ENCODE measurements around the gene SCFD2. TPM values are rescaled to one million over a fixed set of nuclear protein-coding genes. Genes with fewer than 3 reads are reported as not detected.

SCFD2 gene
- total RNA-seq, 1 experiment from 2014 or later, result 8.1 TPM

DNA sequence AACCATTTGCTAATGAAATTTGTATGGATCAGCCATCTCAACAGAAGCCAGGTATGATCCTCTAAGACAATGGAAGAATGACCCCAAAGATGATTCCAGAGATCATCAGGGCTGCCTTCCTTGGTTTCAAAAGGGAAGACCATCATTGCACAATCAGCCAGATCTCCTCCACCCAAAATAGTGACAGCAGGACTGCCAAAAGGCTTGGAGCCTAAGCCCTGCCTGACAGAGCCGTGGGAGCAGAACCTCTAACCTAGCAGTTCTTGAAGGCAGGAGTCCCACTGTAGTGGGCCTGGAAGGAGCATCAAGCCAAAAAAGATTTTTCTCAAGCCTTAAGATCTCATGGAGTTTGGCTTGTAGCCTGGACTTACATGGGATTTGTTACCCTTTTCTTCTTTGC lies 277.7 kb downstream of the SCFD2 start:
- no peak overlapping the region for H2AFZ ChIP-seq
- DNase-seq, result no peak
- TF ChIP-seq EZH2 (IDR thresholded peaks at IDR 0.05; ENCODE audit: low read depth), result no peak
- TF ChIP-seq, protein P1, sequence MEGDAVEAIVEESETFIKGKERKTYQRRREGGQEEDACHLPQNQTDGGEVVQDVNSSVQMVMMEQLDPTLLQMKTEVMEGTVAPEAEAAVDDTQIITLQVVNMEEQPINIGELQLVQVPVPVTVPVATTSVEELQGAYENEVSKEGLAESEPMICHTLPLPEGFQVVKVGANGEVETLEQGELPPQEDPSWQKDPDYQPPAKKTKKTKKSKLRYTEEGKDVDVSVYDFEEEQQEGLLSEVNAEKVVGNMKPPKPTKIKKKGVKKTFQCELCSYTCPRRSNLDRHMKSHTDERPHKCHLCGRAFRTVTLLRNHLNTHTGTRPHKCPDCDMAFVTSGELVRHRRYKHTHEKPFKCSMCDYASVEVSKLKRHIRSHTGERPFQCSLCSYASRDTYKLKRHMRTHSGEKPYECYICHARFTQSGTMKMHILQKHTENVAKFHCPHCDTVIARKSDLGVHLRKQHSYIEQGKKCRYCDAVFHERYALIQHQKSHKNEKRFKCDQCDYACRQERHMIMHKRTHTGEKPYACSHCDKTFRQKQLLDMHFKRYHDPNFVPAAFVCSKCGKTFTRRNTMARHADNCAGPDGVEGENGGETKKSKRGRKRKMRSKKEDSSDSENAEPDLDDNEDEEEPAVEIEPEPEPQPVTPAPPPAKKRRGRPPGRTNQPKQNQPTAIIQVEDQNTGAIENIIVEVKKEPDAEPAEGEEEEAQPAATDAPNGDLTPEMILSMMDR (conservative IDR thresholded peaks at IDR 0.05), result no peak
- intact Hi-C loops (cut with micrococcal nuclease; ENCODE audit: unreplicated experiment), result no loop called here
- H3K27ac ChIP-seq, result no peak overlapping the region
- no peaks in the 10 kb centered on the region for H3K9me3 ChIP-seq (ENCODE audit: insufficient read depth, low read depth)
- H3K4me2 ChIP-seq, result no peak overlapping the region
- ChIA-PET POLR2A (ENCODE audit: unreplicated experiment) (no interaction called here), CTCF (no interaction called here)
- no TSS peak for BruUV-seq (replicated peaks)
- no peaks in the 10 kb centered on the region for H3K4me1 ChIP-seq (replicated peaks; ENCODE audit: insufficient read depth)
- no peaks in the 10 kb centered on the region for H4K20me1 ChIP-seq (ENCODE audit: insufficient read depth)
- no peaks in the 10 kb centered on the region for H3F3A ChIP-seq (ENCODE audit: insufficient read depth, low read depth)
- H3K36me3 ChIP-seq (ENCODE audit: low read depth), result no peaks in the 10 kb centered on the region
- no peak overlapping the region for H3K4me3 ChIP-seq
- no peaks in the 10 kb centered on the region for H3K79me2 ChIP-seq (ENCODE audit: low read depth)
- H3K27me3 ChIP-seq (ENCODE audit: insufficient read depth, low read depth), result no peaks in the 10 kb centered on the region
- H3K9me2 ChIP-seq (ENCODE audit: insufficient read depth), result no peaks in the 10 kb centered on the region

DNA sequence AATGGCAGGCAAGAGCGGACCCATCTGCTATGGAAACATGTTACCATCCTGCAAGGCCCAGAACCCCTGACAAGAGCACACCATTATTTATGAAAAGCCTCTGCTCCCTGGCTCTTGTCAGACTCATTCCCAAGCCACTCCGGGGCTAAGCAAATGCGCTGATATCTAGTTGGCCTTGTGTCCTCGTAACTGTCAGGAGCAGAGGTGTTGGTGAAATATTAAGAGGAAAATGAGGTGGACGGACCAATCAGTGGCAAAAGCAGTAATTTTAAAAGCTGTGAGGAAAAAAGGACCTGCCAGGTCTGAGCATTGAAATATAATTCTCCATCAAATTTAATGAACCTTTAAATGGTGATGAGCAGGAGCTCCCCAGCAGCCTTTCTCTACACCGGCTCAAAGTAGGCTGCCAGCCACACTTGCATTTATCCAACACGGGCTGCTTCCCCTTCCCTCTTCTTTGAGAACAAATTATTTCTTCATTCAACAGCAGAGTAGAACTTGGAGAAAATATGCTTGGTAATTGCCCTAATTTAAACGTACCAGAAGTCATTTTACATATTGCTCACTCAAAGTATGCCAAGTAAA lies 289.4 kb downstream of the SCFD2 start:
- H4K20me1 ChIP-seq (ENCODE audit: insufficient read depth), result no peaks in the 10 kb centered on the region
- no peak for TF ChIP-seq EZH2 (IDR thresholded peaks at IDR 0.05; ENCODE audit: low read depth)
- TF ChIP-seq, protein P1 (conservative IDR thresholded peaks at IDR 0.05), result no peak
- H3K79me2 ChIP-seq (ENCODE audit: low read depth), result no peaks in the 10 kb centered on the region
- no peak overlapping the region for H3K27ac ChIP-seq
- H3K4me1 ChIP-seq (replicated peaks; ENCODE audit: insufficient read depth), result no peaks in the 10 kb centered on the region
- no peak overlapping the region for H2AFZ ChIP-seq
- no peaks in the 10 kb centered on the region for H3F3A ChIP-seq (ENCODE audit: insufficient read depth, low read depth)
- H3K4me3 ChIP-seq, result no peak overlapping the region
- intact Hi-C loops (cut with micrococcal nuclease; ENCODE audit: unreplicated experiment), result no loop called here
- DNase-seq, result no peak
- H3K36me3 ChIP-seq (ENCODE audit: low read depth), result no peaks in the 10 kb centered on the region
- CTCF ChIA-PET, result no interaction called here
- no TSS peak for BruUV-seq (replicated peaks)
- no peaks in the 10 kb centered on the region for H3K9me2 ChIP-seq (ENCODE audit: insufficient read depth)
- H3K27me3 ChIP-seq (ENCODE audit: insufficient read depth, low read depth), result no peaks in the 10 kb centered on the region
- H3K4me2 ChIP-seq, result no peak overlapping the region
- no peaks in the 10 kb centered on the region for H3K9me3 ChIP-seq (ENCODE audit: insufficient read depth, low read depth)
- POLR2A ChIA-PET (ENCODE audit: unreplicated experiment), result no interaction called here

DNA sequence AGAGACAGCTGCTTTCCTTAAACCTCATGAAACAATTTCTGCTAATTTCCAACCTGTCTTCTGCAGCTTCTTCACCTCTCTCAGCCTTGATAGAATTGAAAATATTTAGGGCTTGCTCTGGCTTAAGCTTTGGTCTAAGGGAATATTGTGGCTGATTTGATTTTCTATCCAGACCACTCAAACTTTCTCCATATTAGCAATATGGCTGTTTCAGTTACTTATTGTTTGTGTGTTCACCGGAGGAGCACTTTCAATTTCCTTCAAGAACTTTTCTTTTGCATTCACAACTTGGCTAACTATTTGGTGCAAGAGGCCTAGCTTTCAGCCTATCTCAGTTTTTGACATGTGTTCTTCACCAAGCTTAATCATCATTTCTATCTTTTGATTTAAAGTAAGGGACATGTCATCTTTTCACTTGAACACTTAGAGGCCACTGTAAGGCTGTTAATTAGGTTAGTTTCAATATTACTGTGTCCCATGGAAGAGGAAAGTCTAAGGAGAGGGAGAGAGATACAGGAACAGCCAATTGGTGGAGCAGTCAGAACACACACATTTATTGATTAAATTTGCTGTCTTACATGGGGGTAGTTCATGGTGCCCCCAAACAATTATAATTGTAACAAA lies 290.6 kb downstream of the SCFD2 start:
- BruUV-seq (replicated peaks), result no TSS peak
- Histone ChIP-seq H3F3A (ENCODE audit: insufficient read depth, low read depth) (no peaks in the 10 kb centered on the region), H3K4me2 (no peak overlapping the region), H4K20me1 (ENCODE audit: insufficient read depth) (no peaks in the 10 kb centered on the region), H3K27ac (no peak overlapping the region), H3K27me3 (ENCODE audit: insufficient read depth, low read depth) (no peaks in the 10 kb centered on the region), H3K4me3 (no peak overlapping the region), H3K36me3 (ENCODE audit: low read depth) (no peaks in the 10 kb centered on the region), H3K9me2 (ENCODE audit: insufficient read depth) (no peaks in the 10 kb centered on the region), H3K9me3 (ENCODE audit: insufficient read depth, low read depth) (no peaks in the 10 kb centered on the region), H3K4me1 (replicated peaks; ENCODE audit: insufficient read depth) (no peaks in the 10 kb centered on the region), H2AFZ (no peak overlapping the region), H3K79me2 (ENCODE audit: low read depth) (no peaks in the 10 kb centered on the region)
- CTCF ChIA-PET, result no interaction called here
- no peak for TF ChIP-seq EZH2 (IDR thresholded peaks at IDR 0.05; ENCODE audit: low read depth)
- TF ChIP-seq, protein P1 (conservative IDR thresholded peaks at IDR 0.05), result no peak
- intact Hi-C loops (cut with micrococcal nuclease; ENCODE audit: unreplicated experiment), result no loop called here
- POLR2A ChIA-PET (ENCODE audit: unreplicated experiment), result no interaction called here
- DNase-seq, result no peak

All from PC-9 (cell line).